NCI-H2029 (cell line): Measurements from ENCODE around the gene PRKCA.

Experiments used
- DNase-seq: peaks from one replicate; lab custom pipeline; 2025; lab: John Stamatoyannopoulos, UW

The PRKCA gene

DNA sequence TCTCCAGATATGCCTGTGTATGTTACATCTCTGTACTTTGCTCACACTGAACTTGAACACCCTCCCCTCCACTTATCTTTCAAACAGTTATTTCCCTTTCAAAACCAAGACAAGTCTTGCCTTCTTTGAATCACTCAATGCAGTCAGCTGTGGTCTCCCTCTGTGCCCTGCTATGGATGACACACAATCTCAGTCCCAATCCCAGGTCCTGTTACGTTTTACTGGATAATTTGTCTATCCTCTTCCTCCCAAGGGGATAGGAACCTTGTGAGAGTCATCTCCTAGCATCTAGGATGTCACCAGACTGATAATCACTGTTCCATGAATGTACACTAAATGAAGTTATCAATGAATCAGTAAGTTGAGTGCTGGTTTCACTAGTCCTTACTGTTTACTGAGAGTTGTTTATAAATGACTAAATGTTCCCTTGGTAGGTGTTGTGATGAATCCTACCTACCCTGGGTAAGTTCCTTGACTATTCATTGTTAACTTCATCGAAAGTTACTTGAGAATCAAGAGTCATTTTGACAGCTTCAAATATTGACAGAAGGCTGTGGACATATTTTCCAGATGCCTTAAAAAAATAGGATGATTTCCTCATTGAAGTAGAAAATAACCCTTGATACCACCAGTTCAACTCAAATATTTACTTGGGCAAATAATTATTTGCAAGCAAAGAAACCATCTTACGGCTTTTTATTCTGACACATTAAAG lies 244.9 kb downstream of the PRKCA start:
- no peak for DNase-seq

DNA sequence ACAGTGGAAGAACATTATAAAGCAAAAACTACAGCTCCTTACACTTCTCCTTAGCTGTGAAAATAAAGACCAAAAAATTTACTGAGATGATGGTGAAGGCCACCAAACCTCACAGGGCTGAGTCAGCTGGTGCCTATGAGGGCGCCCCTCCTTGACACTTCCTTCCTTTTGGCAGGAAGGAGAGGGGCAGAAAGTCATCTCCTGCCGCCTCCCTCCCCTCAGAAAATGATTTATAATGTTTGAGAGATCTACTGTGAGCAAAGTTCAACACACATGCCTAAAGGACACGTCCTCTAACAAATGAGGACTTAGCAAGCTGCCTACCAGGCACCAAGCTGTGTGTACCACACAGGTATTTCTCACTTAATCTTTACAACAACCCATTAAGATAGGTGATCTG lies 245.7 kb downstream of the PRKCA start:
- no peak for DNase-seq

DNA sequence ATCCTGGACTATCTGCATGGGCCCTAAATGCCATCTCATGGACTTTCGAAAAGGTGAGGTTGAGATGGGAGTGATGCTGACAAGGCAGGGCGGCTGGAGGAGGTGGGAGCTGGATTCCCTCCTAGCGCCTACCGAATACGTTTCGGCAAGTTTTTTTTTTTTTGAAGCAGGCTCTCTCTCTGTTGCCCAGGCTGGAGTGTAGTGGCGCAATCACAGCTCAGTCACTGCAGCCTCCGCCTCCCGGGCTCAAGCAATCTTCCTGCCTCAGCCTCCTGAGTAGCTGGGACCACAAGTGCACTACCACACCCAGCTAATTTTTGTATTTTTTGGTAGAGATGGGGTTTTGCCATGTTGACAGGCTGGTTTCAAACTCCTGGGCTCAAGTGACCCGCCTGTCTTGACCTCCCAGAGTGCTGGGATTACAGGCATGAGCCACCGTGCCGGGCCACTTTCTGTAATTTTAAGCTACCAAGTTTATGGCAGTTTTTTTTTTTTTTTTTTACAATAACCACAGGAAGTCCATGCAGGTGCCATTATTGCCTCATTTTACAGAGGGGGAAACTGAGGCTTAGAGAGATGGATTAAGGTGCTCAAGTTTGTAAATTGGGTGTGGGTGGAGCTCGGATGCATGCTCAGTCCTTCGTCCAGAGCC lies 246.4 kb downstream of the PRKCA start:
- DNase-seq: no peak

DNA sequence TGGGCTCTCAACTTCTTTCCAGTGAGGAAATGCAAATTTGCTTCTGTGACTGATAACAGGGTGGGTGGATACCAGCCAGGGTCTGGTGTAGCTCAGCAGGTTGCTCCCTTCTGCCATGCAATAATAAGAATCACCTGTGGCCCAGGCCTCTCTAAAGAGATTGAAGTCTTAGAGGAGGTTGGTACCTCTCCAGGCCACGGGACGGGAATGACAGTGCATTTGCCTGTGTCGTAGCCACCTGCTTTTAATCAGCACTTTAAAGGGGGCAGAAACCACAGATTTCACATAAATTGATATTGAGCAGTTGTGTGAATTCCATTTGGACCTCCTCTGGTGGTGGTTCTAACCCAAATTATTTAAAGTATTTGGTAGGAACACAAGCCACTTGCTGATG lies 246.9 kb downstream of the PRKCA start:
- no peak for DNase-seq

DNA sequence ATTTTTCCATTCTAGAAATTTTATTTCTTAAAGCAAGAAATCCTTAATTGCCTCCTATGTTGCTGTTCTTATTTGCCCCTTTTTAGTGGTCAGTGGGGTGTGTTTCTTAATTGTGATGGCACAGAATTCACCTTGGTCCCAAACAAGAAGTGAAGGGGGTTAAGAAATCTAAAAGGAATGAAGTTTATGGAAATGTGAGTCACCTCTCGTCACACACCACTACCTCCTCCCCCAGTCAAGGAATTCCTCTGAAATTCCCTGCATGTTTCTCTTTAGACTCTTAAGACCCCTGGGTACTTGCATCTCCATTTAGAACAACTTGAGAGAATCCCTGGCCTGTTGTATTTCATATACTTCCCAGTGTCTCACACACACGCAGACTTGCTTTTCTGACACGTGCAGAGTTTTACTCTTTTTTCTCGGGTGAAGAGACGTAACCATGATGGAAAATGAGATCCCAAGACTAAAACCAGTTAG lies 247.4 kb downstream of the PRKCA start:
- no peak for DNase-seq

DNA sequence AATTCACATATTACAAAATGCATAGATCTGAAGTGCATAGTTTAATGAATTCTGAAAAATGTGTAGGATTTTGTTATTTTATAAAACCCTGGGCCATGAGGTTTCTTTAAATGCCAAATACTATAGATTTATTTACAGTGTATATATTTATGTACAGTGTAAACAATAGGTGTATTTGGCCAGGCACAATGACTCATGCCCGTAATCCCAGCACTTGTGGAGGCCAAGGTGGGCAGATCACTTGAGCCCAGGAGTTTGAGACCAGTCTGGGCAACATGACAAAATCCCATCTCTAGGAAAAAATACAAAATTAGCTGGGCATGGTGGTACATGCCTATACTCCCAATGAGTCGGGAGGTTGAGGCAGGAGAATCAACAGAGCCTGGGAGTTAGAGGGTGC lies 249.4 kb downstream of the PRKCA start:
- DNase-seq: no peak

DNA sequence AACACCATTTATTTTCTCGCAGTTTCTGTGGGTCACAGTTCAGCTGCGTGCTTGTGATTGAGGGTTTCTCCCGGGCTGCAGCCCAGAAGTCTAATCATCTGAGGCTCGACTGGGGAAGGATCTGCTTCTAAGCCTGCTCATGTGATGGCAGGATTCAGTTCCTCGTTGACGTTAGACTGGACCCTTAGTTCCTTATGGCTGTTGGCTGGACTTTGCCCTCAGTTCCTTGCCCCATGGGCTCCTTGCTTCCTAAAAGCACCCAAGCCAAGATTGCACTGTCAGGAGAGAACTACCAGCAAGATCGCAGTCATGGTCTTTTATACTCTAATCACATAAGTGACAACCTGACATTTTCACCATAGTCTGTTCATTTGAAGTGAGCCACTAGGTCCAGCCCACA lies 250.0 kb downstream of the PRKCA start:
- DNase-seq: no peak

DNA sequence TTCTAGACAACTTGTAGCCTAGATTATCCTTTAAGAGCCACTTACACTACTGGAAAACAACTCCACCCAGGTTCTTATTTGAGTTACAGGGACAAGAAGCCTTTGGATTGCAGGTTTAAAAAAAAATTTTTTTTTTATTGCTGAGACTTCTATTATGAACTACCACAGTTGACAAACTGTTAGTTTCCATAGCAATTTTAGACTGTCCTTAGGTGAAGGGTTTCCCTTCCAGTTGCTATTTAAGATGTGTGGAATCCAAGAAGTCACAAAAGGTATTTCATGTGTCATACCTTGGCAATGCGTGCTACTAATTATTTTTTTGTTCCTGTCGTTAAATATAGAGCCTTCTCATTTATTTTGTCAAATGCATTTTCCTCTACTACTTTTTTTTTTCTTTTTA lies 253.2 kb downstream of the PRKCA start:
- DNase-seq: no peak

DNA sequence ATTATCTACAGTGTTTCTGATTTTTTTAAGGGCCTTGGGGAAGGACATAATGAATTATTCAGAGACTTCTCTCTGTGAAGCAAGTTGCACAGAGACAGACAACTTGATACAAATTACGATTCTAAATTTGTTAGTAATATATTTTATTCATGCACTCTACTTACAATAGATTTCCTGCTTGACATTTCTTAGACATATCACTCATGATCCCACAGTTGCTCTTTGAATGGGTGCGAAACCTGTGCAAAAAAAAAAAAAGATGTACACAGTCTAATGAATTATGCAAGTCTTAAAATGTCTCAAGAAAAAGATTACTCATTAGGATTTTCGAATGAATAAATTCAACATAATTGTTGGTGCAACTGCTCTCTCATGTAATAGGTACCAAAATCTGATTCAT lies 254.8 kb downstream of the PRKCA start:
- DNase-seq: no peak

DNA sequence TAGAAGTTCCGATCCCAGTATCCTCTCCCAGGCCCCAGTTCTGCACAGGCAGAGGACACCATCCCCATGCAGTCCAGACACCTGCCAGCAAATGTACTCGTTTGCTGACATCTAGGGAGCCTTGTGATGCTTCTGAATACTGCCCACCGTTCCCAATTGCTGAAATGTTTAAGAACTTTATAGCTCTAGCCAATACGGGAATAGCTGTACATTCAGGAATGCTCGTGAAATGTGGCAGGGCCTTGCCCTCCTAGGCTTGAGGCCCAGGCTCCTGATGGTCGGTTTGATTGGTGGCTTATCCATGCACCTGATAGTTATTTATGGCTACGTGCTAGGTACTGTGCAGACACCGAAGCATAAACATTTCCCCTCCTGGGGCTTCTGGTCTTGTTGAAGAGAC lies 255.5 kb downstream of the PRKCA start:
- no peak for DNase-seq

DNA sequence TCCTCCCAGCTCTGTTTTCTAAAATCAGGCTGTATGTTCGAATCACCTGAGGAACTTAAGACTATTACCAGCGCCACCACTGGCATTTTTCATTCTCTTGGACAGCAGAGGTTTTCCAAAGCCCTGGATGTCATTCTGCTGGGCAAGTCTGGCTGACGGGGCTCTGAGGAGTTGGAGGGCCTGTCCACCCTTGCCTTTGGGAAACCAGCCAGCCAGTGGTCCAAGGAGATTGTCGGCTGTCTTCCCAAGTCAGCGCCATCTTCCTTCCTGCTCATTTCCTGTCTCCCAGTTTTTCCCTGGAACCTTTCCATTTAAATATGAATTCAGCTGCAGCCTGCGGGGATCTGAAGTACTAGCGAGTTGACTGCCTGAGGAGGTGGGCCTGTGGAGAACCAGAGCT lies 258.3 kb downstream of the PRKCA start:
- no peak for DNase-seq

DNA sequence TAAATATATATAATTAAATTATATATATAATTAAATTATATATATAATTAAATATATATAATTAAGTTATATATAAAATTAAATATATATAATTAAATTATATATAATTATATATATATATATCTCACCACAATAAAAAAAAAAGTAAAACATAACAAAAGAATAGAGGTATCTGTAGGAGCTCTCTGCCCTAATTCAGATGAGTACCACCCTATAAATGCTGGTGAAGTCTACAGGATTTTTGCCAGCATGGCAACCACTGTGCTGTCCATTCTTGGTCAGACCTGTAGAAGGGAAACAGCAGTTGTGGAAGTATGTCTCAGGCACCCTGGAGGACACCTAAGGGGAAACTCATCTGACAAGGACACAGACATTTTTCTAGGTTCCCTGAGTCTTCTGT lies 259.7 kb downstream of the PRKCA start:
- no peak for DNase-seq

DNA sequence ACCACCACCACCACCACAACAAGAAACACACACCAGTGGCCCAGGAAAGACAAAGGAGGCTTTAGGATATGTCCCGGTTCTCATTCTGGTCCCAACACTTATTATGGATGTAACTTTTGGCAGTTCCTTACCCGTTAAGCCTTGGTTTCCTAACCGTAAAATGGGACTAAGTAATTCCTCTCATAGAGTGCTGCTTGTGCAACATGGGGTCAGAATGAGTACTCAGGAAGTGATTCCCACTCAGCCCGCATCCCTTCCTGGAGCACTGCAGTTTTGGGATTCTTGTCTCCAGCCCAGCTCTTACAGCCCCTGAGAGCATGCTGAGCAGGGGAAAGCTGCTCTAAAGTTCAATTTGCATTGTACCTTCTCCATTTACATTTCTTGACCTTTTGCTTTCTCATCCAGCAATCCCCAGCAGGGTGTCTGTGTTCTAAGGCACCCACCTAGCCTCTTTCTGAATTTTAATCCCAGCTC lies 262.6 kb downstream of the PRKCA start:
- DNase-seq: no peak

DNA sequence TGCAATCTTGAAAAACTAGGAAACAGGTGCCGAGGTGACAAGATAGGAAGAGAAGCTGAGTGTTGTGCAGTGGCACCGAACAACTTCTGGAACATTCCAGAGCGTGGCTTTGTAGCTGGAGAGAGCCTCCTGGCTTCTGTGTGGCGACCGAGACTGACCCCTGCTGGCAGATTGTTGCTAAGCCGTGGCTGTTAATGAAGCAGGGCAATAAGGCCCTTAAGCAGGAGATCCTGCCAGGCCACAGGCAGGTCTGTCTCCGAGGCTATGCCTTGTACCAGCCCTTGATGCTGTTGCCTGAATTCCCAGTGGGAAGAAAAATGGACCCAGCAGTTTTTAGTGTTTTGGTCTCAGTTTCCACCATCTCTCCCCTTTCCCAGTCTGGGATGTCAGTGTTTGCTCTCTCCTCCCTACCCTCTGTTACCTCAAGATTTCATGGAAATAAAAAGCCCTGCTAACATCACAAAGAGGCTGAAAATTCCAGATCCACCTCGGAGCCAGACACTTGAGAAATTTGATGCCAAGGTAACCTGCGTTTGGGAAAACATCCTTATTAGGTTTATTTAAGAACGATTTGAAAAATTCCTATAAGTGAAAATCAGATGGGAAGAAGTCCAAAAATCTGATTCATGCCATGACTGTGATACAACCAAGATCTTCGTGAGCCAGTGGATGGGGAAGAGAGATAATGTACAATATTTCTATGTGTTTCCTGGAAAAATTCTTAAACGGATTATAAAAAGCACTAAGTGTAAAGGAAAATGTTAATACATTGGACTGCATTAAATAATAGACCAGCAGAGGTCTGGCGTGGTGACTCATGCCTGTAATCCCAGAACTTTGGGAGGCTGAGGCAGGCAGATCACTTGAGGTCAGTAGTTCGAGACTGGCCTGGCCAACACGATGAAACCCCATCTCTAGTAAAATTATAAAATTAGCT lies 265.1 kb downstream of the PRKCA start:
- DNase-seq: no peak

DNA sequence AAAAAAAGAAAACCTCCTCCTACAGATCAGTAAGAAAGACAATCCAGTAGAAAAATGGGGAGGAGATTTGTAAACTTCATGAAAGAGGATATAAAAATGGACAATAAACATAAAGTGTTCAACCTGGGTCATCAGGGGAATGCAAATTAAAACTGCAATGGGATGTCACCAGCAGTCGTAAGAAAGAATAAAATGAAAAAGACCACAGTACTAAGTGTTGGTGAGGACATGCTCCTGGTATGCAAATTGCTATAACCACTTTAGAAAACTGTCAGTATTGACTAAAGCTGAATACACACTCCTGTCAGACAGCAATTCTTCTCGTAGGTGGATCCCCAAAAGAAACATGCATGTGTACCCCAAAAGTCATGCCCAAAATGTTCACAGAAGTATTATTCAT lies 267.2 kb downstream of the PRKCA start:
- no peak for DNase-seq

DNA sequence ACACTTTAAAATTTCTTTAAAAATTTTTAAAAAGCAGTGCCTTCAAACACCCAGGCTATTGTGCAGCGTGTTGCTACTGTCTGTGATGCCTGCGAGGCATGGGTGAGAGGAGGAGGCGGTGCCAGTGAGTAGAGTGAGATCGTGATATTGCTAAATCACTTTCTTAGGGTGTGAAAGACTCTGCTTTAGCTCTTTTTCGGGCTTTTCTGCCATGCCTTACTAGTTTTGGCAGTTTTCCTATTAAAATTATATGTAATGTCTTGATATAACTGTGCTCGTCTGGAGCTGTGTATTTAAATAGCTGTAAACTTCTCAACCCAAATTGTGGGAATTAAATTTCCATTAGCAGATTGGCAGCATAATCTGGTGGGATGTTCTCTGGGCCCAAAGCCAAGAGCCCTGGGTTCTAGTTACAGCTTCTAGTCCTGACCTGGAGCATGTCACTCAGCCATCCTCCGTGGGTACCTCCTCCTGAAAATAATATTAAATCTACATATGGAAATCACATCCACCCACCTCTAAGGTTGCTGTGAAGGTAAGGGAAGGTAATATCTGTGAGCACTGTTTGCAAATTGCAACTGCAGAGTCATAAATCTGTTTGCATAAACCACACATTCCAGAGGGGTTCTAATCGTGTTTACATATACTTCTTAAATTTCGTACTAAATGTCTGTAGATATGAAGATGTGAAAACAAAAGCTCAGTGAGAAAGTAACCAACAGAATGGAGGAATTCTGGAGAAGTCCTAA lies 268.2 kb downstream of the PRKCA start:
- DNase-seq: no peak

DNA sequence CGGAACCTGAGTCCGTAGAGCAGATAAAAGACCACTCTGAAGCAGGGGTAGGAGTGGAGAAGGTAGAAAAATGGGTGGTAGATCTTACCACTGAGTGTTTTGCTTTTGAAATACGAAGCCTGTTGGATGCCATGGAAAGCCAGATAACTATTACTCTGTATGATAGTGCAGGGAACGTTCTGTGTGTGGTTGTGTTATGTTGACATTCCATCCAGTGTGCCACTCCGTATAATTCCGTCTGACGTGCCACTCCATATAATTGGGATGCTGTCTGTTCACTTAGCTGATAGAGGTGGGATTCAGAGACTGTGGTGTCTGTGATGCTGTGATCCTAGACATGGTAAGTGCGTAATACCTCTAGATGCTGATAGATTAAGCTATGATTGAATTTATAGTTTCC lies 269.3 kb downstream of the PRKCA start:
- DNase-seq: no peak

DNA sequence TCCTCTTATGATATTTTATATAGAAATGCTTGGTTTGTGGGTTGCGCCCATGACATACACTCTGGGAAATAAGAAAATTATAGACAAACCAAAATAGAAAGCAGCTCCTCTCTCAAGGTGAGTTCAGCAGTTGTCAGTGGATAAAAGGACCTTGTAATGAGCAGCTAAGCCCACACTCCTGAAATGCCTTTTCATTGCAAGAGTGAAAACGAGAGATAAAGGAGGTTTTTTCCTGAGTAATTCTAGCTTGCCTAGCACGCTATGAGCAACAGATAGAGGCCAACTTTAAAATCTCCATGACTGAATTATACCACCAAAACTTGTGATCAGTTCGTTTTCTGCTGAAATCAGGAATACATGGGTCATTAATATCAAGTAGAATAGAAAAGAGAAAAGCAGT lies 270.7 kb downstream of the PRKCA start:
- no peak for DNase-seq

DNA sequence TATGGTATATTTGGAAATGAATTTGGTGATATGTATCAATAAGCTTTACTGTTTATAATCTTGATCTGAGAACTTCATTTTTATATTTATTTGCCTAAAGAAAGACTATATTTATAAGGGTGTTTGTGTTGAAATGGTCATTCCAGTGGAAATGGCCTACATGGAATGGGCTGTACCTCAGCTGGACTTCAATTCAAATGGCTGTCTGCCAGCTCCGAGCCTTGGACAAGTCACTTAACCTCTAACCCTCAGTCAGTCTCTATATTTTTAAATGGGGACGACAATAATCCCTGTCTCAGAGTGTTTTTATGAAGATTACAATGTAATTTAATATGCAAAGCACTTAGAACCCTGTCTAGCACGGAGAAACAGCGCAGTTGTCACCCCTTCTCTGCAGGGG lies 271.7 kb downstream of the PRKCA start:
- DNase-seq: no peak

DNA sequence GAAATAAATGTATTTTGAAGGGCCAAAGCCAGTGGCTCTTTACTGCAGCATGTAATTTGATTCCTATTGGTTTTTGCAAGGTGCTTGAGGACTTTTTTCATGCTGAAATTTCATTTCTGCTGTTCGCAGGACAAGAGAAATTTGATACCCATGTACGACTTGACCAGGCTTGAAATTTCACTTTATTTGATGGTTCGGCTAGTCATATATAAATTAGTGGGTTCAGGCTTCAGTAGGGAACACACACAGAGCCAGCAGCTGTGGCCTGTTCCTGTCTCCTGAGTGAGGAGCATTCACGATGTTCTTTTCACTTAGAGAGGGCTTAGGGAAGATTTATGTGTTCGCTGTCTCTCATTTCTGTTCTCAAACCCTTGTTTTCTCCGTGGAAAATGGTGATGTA lies 274.1 kb downstream of the PRKCA start:
- DNase-seq: no peak

DNA sequence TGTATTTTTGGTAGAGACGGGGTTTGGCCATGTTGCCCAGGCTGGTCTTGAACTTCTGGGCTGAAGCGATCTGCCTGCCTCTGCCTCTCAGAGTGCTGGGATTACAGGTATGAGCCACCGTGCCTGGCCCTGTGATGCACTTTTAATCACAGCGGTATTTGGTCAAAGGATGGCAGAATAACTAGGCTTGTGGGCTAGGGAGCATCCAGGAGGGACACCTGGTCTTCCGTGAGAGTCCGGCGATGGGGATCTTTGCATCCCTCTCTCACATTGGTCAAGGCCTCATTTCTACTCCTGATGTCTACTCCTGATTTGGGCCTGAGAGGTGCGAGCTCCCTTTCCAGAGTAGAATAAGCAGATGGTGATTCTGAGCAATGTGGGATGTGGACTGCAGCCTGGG lies 274.6 kb downstream of the PRKCA start:
- DNase-seq: no peak
